Measurements from ENCODE around the gene SSBP2. TPM values are rescaled to one million over a fixed set of nuclear protein-coding genes. Genes with fewer than 3 reads are reported as not detected.

SSBP2 gene
- total and polyA plus RNA-seq, 4 donors = 36.2 to 92.0 (median 67.3) TPM

DNA sequence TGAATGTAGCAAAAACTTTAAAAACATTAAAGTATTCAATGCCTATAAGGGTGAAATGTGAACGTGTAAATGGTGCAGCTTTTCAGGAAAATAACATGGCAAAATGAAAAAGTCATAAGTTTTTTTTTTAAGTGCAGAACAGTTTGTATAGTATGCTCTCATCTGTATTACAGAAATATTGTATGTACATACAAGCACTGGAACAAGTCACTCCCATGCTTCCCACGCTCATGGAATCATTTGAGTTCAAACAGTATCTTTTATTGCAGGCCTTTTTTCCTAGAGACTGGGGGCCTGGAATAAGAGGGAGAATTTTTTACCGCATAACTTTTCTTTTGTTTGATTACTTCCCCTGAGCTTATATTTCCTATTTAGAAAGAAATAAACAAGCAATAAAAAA, 94.1 kb downstream of the SSBP2 start:
- 76 to 80% methylated on average over 3 of the region's 3 CpGs for WGBS, 2 donors
- Histone ChIP-seq H3K36me3 (ENCODE audit: control insufficient read depth in 1 of 2, insufficient read depth in 2 of 2, low read length in 1 of 2) (no peaks in the 10 kb centered on the region), H3K4me3 (ENCODE audit: low read length in 2 of 2) (no peak overlapping the region), H3K9me3 (ENCODE audit: control insufficient read depth, low read length) (no peaks in the 10 kb centered on the region), H3K27ac (ENCODE audit: low read depth in 1 of 2, low read length in 2 of 2) (no peak overlapping the region), H3K4me1 (ENCODE audit: control insufficient read depth in 1 of 2, insufficient read depth in 2 of 2, low read length in 2 of 2) (no peaks in the 10 kb centered on the region), H3K27me3 (ENCODE audit: control insufficient read depth in 1 of 2, insufficient read depth in 2 of 2, low read length in 1 of 2) (no peaks in the 10 kb centered on the region)
- intact Hi-C loops (cut with DNase I) = no loop called here
- no peak for DNase-seq
- ATAC-seq (ENCODE audit: low FRiP score) = no peak

DNA sequence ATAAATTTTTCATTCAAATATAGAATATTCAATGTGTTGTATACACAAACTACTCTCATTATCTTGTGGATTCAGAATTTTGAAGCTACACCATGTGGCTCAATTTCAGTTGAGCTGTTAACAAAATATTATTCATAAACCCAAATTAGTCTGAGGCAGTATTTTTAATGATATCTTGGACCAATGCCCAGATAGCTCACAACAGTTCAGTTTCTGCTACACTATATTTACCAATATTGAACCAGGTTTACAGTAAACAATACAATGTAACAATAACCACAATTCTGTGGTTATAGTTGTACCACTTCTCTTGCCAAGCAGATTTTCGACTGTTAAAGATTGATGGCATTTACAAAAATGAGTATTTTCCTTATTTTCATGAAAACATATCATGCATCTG, 99.9 kb downstream of the SSBP2 start:
- Histone ChIP-seq H3K4me1 (ENCODE audit: control insufficient read depth in 1 of 2, insufficient read depth in 2 of 2, low read length in 2 of 2) (peaks cover 0 to 3% of the 10 kb centered on the region in 2 donors), H3K9me3 (ENCODE audit: control insufficient read depth, low read length) (no peaks in the 10 kb centered on the region), H3K4me3 (ENCODE audit: low read length in 2 of 2) (no peak overlapping the region), H3K27ac (ENCODE audit: low read depth in 1 of 2, low read length in 2 of 2) (no peak overlapping the region), H3K27me3 (ENCODE audit: control insufficient read depth in 1 of 2, insufficient read depth in 2 of 2, low read length in 1 of 2) (no peaks in the 10 kb centered on the region), H3K36me3 (ENCODE audit: control insufficient read depth in 1 of 2, insufficient read depth in 2 of 2, low read length in 1 of 2) (no peaks in the 10 kb centered on the region)
- intact Hi-C loops (cut with DNase I) = no loop called here
- 61 to 67% methylated on average over 1 of the region's 1 CpG for WGBS, 2 donors
- no peak for DNase-seq
- no peak for ATAC-seq (ENCODE audit: low FRiP score)

DNA sequence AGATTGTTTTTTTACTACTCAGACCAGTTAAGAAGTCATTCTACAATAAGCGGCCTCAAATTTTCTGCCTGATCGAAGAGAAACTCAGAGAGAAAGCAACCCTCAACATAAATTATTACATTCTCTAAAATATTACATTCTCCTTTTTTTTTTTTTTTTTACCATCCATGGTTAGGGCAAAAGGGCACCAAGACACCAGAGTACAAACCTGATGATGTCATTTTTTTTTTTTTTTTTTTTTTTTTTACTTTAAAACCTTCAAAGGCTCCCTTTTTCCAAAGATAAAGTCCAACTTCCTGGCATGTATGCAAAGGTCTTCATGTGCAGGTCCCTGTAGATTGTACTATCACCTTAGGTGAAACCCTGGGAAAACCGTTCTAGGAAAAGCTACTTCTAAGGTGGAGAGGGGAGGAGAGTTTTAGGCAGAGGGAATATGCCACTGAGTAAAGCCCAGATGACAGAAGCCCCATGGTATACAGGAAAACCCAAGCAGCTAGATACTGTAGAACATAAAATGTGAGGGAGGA, 104.4 kb downstream of the SSBP2 start:
- H3K27me3 ChIP-seq (ENCODE audit: control insufficient read depth in 1 of 2, insufficient read depth in 2 of 2, low read length in 1 of 2) = no peaks in the 10 kb centered on the region
- intact Hi-C loops (cut with DNase I) = no loop called here
- no peak for ATAC-seq (ENCODE audit: low FRiP score)
- no peak overlapping the region for H3K27ac ChIP-seq (ENCODE audit: low read depth in 1 of 2, low read length in 2 of 2)
- H3K36me3 ChIP-seq (ENCODE audit: control insufficient read depth in 1 of 2, insufficient read depth in 2 of 2, low read length in 1 of 2) = no peaks in the 10 kb centered on the region
- no peak for DNase-seq
- WGBS, 2 donors = 95 to 97% methylated on average over 3 of the region's 3 CpGs
- no peaks in the 10 kb centered on the region for H3K9me3 ChIP-seq (ENCODE audit: control insufficient read depth, low read length)
- H3K4me1 ChIP-seq (ENCODE audit: control insufficient read depth in 1 of 2, insufficient read depth in 2 of 2, low read length in 2 of 2) = peaks cover 0 to under 1% of the 10 kb centered on the region in 2 donors
- no peak overlapping the region for H3K4me3 ChIP-seq (ENCODE audit: low read length in 2 of 2)

DNA sequence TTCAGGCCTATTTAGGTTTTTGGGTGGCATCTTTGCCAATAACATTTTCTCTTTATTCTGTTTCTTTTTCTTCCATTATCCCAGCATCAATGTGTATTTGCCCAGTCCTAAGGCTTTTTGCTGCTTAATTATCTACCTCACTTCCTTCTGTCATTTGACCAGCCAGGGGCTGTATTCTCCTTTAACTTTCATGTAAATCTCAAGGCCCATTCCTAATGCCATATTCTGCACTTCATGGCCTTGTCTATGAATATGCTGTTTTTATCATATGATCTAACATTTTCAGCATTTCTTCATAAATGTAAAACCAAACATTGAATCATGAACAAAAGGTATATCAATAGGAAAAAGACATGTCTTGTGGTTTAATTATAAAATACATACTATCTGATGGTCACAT, 108.7 kb downstream of the SSBP2 start:
- DNase-seq (no peak), ATAC-seq (ENCODE audit: low FRiP score) (no peak)
- Histone ChIP-seq H3K4me3 (ENCODE audit: low read length in 2 of 2) (no peak overlapping the region), H3K4me1 (ENCODE audit: control insufficient read depth in 1 of 2, insufficient read depth in 2 of 2, low read length in 2 of 2) (peaks cover 0 to 3% of the 10 kb centered on the region in 2 donors), H3K27ac (ENCODE audit: low read depth in 1 of 2, low read length in 2 of 2) (no peak overlapping the region), H3K27me3 (ENCODE audit: control insufficient read depth in 1 of 2, insufficient read depth in 2 of 2, low read length in 1 of 2) (no peaks in the 10 kb centered on the region), H3K9me3 (ENCODE audit: control insufficient read depth, low read length) (no peaks in the 10 kb centered on the region), H3K36me3 (ENCODE audit: control insufficient read depth in 1 of 2, insufficient read depth in 2 of 2, low read length in 1 of 2) (no peaks in the 10 kb centered on the region)
- intact Hi-C loops (cut with DNase I) = no loop called here

DNA sequence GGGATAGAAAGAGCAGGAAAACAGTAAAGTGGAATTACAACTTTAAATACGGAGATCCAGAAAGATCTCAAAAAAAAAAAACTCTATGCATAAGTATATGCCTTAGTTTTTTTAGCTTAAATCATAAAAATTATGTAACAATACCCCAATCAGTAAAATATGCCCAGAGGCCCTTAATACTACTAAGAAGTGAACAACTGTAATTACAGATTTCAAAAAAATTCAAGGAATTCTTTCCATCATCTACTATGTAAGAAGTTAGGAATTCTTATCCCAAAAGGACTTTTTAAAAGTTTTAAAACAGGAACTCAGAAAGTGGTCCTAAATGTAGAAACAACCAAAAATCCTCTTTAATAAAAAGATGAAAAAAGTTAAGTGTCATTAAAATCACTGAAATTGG, 111.3 kb downstream of the SSBP2 start:
- Histone ChIP-seq H3K4me1 (ENCODE audit: control insufficient read depth in 1 of 2, insufficient read depth in 2 of 2, low read length in 2 of 2) (peaks cover 0 to 3% of the 10 kb centered on the region in 2 donors), H3K36me3 (ENCODE audit: control insufficient read depth in 1 of 2, insufficient read depth in 2 of 2, low read length in 1 of 2) (no peaks in the 10 kb centered on the region), H3K9me3 (ENCODE audit: control insufficient read depth, low read length) (no peaks in the 10 kb centered on the region), H3K4me3 (ENCODE audit: low read length in 2 of 2) (no peak overlapping the region), H3K27me3 (ENCODE audit: control insufficient read depth in 1 of 2, insufficient read depth in 2 of 2, low read length in 1 of 2) (no peaks in the 10 kb centered on the region), H3K27ac (ENCODE audit: low read depth in 1 of 2, low read length in 2 of 2) (no peak overlapping the region)
- intact Hi-C loops (cut with DNase I) = no loop called here
- ATAC-seq (ENCODE audit: low FRiP score) = no peak
- WGBS, 2 donors = 22% methylated on average over 1 of the region's 1 CpG
- DNase-seq = no peak

DNA sequence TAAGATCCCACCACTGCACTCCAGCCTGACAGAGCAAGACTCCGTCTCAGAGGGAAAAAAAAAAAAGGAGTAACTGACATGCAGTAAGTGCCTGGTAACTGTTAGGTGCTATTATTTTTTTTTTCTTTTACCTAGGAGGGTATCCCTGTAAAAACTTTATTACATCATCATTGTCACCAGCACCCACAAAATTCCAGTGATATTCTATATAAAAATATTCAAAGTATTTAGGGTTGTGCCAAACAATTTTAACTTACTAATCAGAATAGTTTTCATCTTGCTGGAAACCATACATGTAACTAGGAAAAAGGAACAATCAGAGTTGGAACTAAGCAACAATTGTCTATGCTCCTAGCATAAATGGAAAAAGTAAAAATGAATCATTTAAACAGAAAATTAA, 112.4 kb downstream of the SSBP2 start:
- DNase-seq = no peak
- intact Hi-C loops (cut with DNase I) = no loop called here
- H3K27ac ChIP-seq (ENCODE audit: low read depth in 1 of 2, low read length in 2 of 2) = no peak overlapping the region
- H3K9me3 ChIP-seq (ENCODE audit: control insufficient read depth, low read length) = no peaks in the 10 kb centered on the region
- no peak overlapping the region for H3K4me3 ChIP-seq (ENCODE audit: low read length in 2 of 2)
- H3K27me3 ChIP-seq (ENCODE audit: control insufficient read depth in 1 of 2, insufficient read depth in 2 of 2, low read length in 1 of 2) = no peaks in the 10 kb centered on the region
- no peak for ATAC-seq (ENCODE audit: low FRiP score)
- 10 to 22% methylated on average over 1 of the region's 1 CpG for WGBS, 2 donors
- no peaks in the 10 kb centered on the region for H3K36me3 ChIP-seq (ENCODE audit: control insufficient read depth in 1 of 2, insufficient read depth in 2 of 2, low read length in 1 of 2)
- H3K4me1 ChIP-seq (ENCODE audit: control insufficient read depth in 1 of 2, insufficient read depth in 2 of 2, low read length in 2 of 2) = peaks cover 0 to 3% of the 10 kb centered on the region in 2 donors

DNA sequence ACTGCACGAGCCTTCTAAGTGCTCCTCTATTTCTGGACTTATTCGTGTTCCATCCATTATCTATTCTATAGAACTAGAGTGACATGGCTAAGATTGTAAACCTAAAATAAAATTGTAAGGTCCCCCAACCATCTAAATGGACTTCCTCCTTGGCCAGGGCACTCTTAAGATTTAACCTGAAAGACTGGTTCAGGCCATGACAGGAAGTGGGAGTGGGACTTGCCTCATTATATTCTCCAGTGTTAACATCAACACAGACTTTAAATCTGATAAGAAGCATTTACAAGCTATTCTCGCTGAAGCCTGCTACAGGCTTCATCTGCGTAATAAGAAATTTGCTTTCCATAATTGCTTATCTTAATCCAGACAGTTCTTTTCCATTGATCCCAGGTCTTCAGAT, 117.0 kb downstream of the SSBP2 start:
- no peak for ATAC-seq (ENCODE audit: low FRiP score)
- H3K36me3 ChIP-seq (ENCODE audit: control insufficient read depth in 1 of 2, insufficient read depth in 2 of 2, low read length in 1 of 2) = no peaks in the 10 kb centered on the region
- intact Hi-C loops (cut with DNase I) = no loop called here
- H3K9me3 ChIP-seq (ENCODE audit: control insufficient read depth, low read length) = no peaks in the 10 kb centered on the region
- H3K4me1 ChIP-seq (ENCODE audit: control insufficient read depth in 1 of 2, insufficient read depth in 2 of 2, low read length in 2 of 2) = no peaks in the 10 kb centered on the region
- H3K27ac ChIP-seq (ENCODE audit: low read depth in 1 of 2, low read length in 2 of 2) = no peak overlapping the region
- no peak for DNase-seq
- H3K4me3 ChIP-seq (ENCODE audit: low read length in 2 of 2) = no peak overlapping the region
- 94% methylated on average over 4 of the region's 4 CpGs for WGBS, 2 donors
- no peaks in the 10 kb centered on the region for H3K27me3 ChIP-seq (ENCODE audit: control insufficient read depth in 1 of 2, insufficient read depth in 2 of 2, low read length in 1 of 2)

DNA sequence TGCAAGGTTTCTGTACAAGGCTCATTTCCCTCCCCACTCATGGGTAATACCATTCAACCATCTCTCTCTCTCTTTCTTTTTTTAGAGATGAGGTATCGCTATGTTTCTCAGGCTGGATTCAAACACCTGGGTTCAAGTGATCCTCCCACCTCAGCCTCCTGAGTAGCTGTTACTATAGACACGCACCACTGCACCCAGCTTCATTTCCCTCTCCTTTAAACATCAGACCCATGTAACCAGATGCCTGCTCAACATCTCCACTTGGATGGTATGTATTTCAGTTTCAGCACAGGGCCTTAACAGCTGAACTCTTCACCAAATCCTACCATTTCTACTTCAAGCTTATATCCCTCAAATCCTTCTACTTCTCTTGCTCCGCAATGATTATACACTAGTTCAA, 117.4 kb downstream of the SSBP2 start:
- no peaks in the 10 kb centered on the region for H3K27me3 ChIP-seq (ENCODE audit: control insufficient read depth in 1 of 2, insufficient read depth in 2 of 2, low read length in 1 of 2)
- 98% methylated on average over 3 of the region's 3 CpGs for WGBS, 2 donors
- no peaks in the 10 kb centered on the region for H3K4me1 ChIP-seq (ENCODE audit: control insufficient read depth in 1 of 2, insufficient read depth in 2 of 2, low read length in 2 of 2)
- ATAC-seq (ENCODE audit: low FRiP score) = no peak
- no peaks in the 10 kb centered on the region for H3K9me3 ChIP-seq (ENCODE audit: control insufficient read depth, low read length)
- no peak overlapping the region for H3K27ac ChIP-seq (ENCODE audit: low read depth in 1 of 2, low read length in 2 of 2)
- no peak overlapping the region for H3K4me3 ChIP-seq (ENCODE audit: low read length in 2 of 2)
- intact Hi-C loops (cut with DNase I) = no loop called here
- H3K36me3 ChIP-seq (ENCODE audit: control insufficient read depth in 1 of 2, insufficient read depth in 2 of 2, low read length in 1 of 2) = no peaks in the 10 kb centered on the region
- DNase-seq = no peak

DNA sequence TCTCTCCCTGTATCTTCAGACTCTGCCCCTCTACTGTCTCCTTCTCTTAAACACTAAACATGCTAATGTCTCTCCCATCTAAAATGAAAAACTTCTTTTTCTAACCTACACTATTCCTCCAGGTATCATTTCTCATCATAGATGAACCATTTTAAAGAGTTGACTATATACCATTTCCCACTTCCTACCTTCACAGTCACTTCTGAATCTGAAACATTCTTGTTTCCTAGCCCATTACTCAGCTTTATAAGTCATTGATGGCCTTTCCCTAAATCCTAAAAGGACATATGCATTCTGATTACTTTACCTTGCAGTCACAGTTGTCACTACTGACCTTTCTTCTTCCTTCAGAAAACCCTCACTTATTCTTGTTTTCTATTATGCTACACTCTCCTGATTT, 118.2 kb downstream of the SSBP2 start:
- DNase-seq = no peak
- Histone ChIP-seq H3K4me3 (ENCODE audit: low read length in 2 of 2) (no peak overlapping the region), H3K36me3 (ENCODE audit: control insufficient read depth in 1 of 2, insufficient read depth in 2 of 2, low read length in 1 of 2) (no peaks in the 10 kb centered on the region), H3K27me3 (ENCODE audit: control insufficient read depth in 1 of 2, insufficient read depth in 2 of 2, low read length in 1 of 2) (no peaks in the 10 kb centered on the region), H3K4me1 (ENCODE audit: control insufficient read depth in 1 of 2, insufficient read depth in 2 of 2, low read length in 2 of 2) (no peaks in the 10 kb centered on the region), H3K9me3 (ENCODE audit: control insufficient read depth, low read length) (no peaks in the 10 kb centered on the region), H3K27ac (ENCODE audit: low read depth in 1 of 2, low read length in 2 of 2) (no peak overlapping the region)
- intact Hi-C loops (cut with DNase I) = no loop called here
- no peak for ATAC-seq (ENCODE audit: low FRiP score)
